ENCODE results near the gene YBEY.

Gene YBEY

GRCh38 chr21:46325073-46325912, 39.2 kb downstream of the YBEY start:
- in situ Hi-C loops (cut with MboI; ENCODE audit: low sequenced_read_pairs), result no loop called here

- in situ Hi-C loops (cut with MboI; ENCODE audit: low sequenced_read_pairs), result no loop called here
These were observed 40.1 kb downstream of the YBEY start for GRCh38 chr21:46326110-46326703.

GRCh38 chr21:46327711-46328110, 41.6 kb downstream of the YBEY start:
- in situ Hi-C loops (cut with MboI; ENCODE audit: low sequenced_read_pairs), result no loop called here

- in situ Hi-C loops (cut with MboI; ENCODE audit: low sequenced_read_pairs), result no loop called here
These were observed 42.0 kb downstream of the YBEY start for GRCh38 chr21:46328151-46328550.

GRCh38 chr21:46329796-46330195, 43.7 kb downstream of the YBEY start:
- in situ Hi-C loops (cut with MboI; ENCODE audit: low sequenced_read_pairs), result no loop called here

GRCh38 chr21:46334351-46335140, 48.4 kb downstream of the YBEY start:
- in situ Hi-C loops (cut with MboI; ENCODE audit: low sequenced_read_pairs), result no loop called here

GRCh38 chr21:46336603-46337002, 50.5 kb downstream of the YBEY start:
- in situ Hi-C loops (cut with MboI; ENCODE audit: low sequenced_read_pairs), result no loop called here

- in situ Hi-C loops (cut with MboI; ENCODE audit: low sequenced_read_pairs), result no loop called here
These were observed 54.9 kb downstream of the YBEY start for GRCh38 chr21:46340998-46341397.

GRCh38 chr21:46344219-46344915, 58.2 kb downstream of the YBEY start:
- in situ Hi-C loops (cut with MboI; ENCODE audit: low sequenced_read_pairs), result no loop called here

GRCh38 chr21:46345861-46346260, 59.7 kb downstream of the YBEY start:
- in situ Hi-C loops (cut with MboI; ENCODE audit: low sequenced_read_pairs), result no loop called here

- in situ Hi-C loops (cut with MboI; ENCODE audit: low sequenced_read_pairs), result no loop called here
These were observed 60.4 kb downstream of the YBEY start for GRCh38 chr21:46346296-46347202.

GRCh38 chr21:46347203-46347550, 61.0 kb downstream of the YBEY start:
- in situ Hi-C loops (cut with MboI; ENCODE audit: low sequenced_read_pairs), result no loop called here

Measured in hTERT RPE-1 (cell line).